ENCODE measurements around the gene ZNF8. TPM values are rescaled to one million over a fixed set of nuclear protein-coding genes. Genes with fewer than 3 reads are reported as not detected.
"Not testable (repeated sequence)": the region's sequence is repeated elsewhere in the genome, so short reads cannot be mapped to it uniquely, and the experiment has no call there.

Gene ZNF8
- 1 to 10 TPM; 3.5 to 4.1 TPM for total RNA-seq
- long read RNA-seq, full-length matches to known transcripts, result 1 of 1 reads
- long read RNA-seq, partial matches to known transcripts, result 0 of 1 reads
- long read RNA-seq, other reads (novel, unspliced or antisense), result 0 of 1 reads

DNA sequence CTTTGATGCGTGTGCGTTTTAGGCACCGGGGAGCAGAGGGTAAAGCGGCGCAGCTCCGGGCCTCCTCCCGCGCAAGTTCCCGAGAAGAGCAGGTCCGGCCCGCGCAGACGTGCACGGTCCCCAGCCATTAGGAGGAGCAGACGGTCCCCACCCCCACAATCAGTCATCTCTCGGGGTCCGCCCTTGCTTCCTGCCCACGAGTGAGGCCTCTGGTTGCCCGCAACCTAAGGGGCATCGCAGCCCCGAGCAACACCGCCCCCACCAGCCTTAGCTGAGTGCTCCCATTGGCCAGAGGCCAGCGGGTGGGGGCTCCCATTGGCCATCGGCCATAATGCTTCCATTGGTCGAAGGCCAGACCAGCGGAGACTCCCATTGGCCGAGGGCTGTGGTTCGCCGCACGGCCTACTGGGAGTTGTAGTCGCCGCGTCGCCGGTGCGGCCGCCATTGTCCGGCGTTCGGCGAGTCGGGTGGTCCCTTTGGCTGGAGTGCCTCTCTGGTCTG lies at the start of gene ZNF8:
Gene ZNF8 (plus strand): TSS at position 415 of the 501 bp plus-strand sequence. CDS start 127 bp downstream, outside the sequence.
- peak; percentile 98 for DNase-seq
- intact Hi-C loops (cut with DNase I, micrococcal nuclease), result no loop called here
- peak; percentile 95 for ATAC-seq

DNA sequence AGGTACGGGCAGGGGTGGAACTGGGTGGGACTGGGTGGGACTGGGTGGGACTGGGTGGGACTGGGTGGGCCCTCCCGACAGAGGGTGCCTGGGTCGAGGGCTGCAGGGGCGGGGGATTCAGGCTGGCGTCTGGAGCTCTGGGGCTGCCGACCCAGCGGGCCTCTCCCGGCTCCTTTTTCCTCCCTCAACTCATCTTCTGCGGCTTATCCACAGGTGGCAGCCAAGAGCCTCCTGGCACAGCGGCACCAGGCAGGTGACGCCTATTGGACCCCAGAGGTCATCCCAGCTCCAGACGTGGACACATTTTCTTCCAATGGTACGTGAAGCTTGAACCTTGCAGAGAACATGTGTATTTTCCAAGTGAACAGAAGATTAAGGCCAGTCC lies 49.5 kb upstream of the ZNF8 start:
- peak in 1 of 2 donors; percentile 14 for DNase-seq
- ATAC-seq, result peak; percentile 38
- intact Hi-C loops (cut with DNase I, micrococcal nuclease), result no loop called here

DNA sequence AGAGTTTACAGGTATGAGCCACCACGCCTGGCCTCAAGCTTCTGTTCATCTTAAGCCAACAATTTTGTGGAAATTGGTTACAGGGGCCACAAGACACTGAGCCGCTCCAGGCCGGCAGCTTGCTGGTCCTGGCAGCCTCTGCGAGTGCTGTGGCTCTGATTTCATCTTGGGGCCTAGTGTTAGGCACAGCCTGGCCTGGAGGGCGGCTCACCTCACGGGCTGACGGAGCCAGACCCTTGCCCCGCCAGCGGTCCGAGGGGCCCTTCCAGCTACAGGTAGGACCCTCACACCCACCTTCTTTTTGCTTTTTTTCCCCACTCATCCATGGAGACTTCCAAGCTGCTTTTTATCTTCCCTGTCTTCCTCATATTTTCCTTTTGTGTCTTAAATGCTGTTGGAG lies 41.4 kb upstream of the ZNF8 start:
- DNase-seq (no peak), ATAC-seq (no peak)
- intact Hi-C loops (cut with DNase I, micrococcal nuclease), result no loop called here

DNA sequence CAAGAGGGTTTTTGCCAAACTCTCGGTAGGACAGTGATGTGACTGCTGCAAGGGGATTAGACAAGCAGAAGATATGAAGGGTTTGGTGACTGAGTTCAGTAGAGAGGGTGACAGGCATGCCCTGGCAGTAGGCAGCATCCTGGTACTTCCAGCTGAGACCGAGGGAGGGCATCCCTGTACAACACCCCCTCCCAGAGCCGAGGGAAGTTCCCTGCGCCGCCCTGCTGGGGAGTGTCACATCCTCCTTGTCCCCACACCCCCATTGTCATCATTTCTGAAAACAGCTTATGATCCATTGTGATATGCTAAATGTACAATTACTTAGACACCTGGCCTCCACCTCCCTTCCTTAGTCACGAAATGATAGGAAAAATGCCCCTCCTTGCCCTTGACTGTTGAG lies 35.4 kb upstream of the ZNF8 start:
- intact Hi-C loops (cut with DNase I, micrococcal nuclease), result no loop called here
- ATAC-seq, result no peak

DNA sequence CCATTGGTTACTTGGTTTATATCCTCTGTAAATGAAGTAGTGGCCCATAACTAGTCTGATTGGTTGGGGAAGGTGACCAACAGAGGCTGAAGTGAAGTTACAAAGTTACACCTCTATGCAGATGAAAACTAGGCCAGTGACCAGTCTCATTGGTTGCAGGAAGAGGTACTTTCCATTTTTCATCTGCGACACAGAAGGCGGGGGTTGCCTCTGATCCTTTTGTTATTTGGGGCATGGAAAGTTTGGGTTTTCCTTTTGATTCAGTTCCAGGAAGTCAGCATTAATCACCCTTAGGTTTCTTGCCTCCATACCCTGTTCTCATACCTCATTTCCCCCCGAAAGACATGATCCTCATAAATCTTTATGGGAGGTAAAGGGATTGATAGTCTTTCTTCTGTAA lies 29.9 kb upstream of the ZNF8 start:
- no peak for DNase-seq
- intact Hi-C loops (cut with DNase I, micrococcal nuclease), result no loop called here
- no peak for ATAC-seq

More for the DNA sequence above, 35.4 kb upstream of the ZNF8 start:
- DNase-seq, result no peak

DNA sequence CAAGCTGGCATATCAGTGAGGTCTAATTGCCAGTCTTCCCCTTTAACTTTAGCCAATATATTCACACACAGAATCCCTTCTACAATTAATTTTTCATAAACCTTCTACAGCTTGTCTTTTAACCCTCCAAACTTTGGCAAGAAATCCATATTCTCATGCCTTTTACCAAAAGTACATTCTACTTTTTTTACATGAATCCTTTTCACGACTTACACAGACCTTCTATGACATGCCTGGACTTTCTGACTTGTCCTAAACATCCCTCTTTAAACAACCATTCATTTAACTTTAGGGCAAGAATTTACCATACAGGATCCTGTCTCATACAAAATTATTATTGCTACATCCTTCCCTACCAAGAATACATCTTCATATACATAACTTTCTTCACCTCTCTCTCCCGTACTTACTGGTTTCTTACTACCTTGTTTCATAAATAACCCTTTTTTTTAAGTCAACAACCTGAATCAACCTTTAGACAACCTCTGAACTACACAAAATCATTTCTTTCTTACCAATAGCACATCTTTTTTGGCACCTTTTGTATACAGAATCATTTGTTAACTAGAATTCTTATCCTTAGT lies 26.6 kb upstream of the ZNF8 start:
- no peak for ATAC-seq
- intact Hi-C loops (cut with DNase I, micrococcal nuclease), result no loop called here
- DNase-seq, result no peak

DNA sequence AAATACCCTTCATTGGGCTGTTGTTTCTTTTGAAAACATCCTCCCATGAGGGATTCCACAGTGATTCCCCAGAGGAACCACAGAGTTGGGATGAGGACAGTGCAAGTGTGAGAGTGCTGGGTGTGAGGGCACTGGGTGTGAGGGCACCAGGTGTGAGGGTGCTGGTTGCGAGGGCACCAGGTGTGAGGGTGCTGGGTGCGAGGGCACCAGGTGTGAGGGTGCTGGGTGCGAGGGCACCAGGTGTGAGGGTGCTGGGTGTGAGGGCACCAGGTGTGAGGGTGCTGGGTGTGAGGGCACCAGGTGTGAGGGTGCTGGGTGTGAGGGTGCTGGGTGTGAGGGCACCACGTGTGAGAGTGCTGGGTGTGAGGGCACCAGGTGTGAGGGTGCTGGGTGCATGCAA lies 20.5 kb upstream of the ZNF8 start:
- ATAC-seq; DNase-seq; intact Hi-C loops (cut with DNase I, micrococcal nuclease): not testable (repeated sequence)

DNA sequence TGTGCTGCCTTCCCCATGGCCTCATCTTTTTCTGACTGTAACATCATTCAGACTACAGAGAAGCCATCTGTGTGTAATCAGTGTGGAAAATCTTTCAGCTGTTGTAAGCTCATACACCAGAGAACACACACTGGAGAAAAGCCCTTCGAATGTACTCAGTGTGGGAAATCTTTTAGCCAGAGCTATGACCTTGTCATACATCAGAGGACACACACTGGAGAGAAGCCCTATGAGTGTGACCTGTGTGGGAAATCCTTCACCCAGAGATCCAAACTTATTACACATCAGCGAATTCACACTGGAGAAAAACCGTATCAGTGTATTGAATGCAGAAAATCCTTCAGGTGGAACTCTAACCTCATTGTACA lies 17.2 kb upstream of the ZNF8 start:
- intact Hi-C loops (cut with DNase I, micrococcal nuclease), result no loop called here
- no peak for ATAC-seq
- DNase-seq, result no peak

DNA sequence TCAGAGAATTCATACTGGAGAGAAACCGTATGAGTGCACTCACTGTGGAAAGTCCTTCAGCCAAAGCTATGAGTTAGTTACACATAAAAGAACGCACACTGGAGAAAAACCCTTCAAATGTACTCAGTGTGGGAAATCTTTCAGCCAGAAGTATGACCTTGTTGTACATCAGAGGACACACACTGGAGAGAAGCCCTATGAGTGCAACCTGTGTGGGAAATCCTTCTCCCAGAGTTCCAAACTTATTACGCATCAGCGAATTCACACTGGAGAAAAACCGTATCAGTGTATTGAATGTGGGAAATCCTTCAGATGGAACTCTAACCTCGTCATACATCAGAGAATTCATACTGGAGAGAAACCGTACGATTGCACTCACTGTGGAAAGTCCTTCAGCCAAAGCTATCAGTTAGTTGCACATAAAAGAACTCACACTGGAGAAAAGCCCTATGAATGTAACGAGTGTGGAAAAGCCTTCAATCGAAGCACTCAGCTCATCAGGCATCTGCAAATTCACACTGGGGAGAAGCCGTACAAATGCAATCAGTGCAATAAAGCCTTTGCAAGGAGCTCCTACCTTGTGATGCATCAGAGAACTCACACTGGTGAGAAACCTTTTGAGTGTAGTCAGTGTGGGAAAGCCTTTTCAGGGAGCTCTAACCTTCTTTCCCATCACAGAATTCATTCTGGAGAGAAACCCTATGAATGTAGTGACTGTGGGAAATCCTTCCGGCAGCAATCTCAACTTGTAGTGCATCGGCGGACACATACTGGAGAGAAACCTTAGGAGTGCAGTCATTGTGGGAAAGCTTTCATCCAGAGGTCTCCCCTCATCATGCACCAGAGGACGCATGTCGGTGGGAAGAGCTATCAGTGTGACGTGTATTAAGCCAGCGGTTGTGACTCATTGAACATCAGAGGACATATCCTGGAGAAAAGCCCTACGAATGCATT lies 16.5 kb upstream of the ZNF8 start:
- DNase-seq, result no peak
- no peak for ATAC-seq
- intact Hi-C loops (cut with DNase I, micrococcal nuclease), result no loop called here

DNA sequence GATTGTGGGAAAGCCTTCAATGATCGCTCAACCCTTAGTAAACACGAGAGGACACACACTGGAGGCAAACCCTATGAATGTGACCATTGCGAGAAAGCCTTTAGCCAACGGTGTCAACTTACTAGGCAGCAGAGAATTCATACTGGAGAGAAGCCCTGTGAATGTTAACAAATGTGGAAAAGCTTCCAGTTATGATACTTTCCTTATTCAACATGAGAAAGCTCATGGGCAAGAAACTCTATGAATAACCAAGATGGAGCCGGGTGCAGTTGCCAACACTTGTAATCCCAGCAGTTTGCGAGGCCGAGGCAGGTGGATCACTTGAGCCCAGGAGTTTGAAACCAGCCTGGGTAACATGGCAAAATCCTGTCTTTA lies 15.8 kb upstream of the ZNF8 start:
- intact Hi-C loops (cut with DNase I, micrococcal nuclease), result no loop called here
- DNase-seq (no peak), ATAC-seq (no peak)

DNA sequence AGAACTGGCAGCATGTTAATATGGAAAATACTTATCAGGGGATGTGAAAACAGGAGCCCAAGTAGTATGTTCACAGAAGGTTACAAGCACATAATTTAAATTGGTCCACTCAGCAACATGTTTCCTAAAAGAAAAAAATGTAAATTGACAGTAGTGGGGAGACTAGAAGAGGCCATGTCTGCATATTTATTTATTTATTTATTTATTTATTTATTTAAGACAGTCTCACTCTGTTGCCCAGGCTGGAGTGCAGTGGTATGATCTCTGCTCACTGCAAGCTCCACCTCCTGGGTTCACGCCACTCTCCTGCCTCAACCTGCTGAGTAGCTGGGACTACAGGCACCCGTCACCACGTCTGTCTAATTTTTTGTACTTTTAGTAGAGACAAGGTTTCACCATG lies 13.7 kb upstream of the ZNF8 start:
- intact Hi-C loops (cut with DNase I, micrococcal nuclease), result no loop called here
- DNase-seq (no peak), ATAC-seq (no peak)

DNA sequence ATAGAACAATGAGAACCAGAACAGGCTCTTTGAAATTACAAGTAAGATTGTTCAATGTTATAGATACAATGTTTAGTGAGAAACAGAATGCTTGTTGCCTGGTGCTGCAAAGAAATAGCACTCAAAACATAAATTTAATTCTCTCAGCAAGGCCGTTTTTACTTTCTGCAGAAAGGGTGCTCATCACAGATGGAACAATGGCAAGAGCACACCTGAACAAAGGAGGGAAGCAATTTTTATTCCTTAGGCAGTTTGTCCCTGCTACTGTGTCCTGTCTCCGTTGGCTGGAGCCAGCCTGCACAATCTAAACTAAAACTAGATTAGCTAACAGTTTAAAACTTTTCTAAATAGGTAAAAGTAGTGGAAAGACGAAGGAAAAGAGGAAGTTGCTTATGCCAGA lies 10.4 kb upstream of the ZNF8 start:
- intact Hi-C loops (cut with DNase I, micrococcal nuclease), result no loop called here
- DNase-seq, result no peak
- no peak for ATAC-seq

DNA sequence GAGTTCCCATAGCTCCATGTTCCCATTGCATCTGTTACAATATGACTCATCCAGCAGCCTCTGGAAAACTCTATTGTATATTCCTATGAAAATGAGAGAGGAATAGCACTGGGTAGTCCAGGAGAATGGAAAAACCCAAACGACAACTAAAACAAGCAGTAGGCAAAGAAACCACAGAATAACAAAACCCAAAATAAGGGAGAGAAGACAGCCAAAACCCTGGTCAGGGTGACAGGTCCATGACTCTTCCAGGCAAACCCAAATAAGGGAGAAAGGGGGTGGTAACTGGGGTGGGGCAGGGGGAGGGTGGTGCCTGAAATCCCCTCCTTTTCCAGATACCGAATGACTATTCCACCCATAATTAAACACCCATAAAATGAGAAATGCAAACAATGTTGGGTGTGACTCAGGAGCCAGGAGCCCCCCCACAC lies 4.0 kb upstream of the ZNF8 start:
- DNase-seq (peak in 1 of 2 donors; percentile 20), ATAC-seq (peak; percentile 38)
- intact Hi-C loops (cut with DNase I, micrococcal nuclease), result no loop called here

DNA sequence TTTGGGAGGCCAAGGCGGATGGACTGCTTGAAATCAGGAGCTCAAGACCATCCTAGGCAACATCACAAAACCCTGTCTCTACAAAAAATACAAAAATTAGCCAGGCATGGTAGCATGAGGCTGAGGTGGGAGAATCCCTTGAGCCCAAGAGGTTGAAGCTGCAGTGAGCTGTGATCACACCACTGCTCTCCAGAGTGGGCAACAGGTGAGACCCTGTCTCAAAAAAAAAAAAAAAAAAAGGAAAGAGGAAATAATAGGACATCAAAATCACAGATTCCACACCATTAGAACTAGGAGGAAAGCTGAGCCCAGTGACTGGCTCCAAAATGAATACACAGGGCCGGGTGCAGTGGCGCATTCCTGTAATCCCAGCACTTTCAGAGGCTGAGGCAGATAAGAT lies 3.2 kb upstream of the ZNF8 start:
- intact Hi-C loops (cut with DNase I, micrococcal nuclease), result no loop called here
- no peak for DNase-seq
- ATAC-seq, result no peak

DNA sequence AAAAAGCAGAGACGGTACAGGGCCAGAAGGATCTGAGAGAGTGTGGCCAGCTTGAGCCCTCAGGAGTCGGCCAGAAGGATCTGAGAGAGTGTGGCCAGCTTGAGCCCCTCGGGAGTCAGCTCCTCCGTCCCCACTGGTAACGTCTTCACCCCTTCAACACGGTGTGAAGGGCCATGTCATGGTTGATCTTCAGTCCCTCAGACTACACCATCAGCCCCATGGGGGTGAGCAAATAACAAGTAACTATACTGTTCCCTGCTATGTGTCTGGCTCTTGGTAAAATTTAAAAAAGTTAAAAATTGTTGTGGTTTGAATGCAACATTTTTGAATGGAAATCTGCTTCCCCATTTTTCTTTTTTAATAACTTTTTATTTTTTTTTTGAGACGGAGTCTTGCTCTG lies 1.6 kb upstream of the ZNF8 start:
- intact Hi-C loops (cut with DNase I, micrococcal nuclease), result no loop called here
- ATAC-seq, result no peak
- DNase-seq, result no peak

DNA sequence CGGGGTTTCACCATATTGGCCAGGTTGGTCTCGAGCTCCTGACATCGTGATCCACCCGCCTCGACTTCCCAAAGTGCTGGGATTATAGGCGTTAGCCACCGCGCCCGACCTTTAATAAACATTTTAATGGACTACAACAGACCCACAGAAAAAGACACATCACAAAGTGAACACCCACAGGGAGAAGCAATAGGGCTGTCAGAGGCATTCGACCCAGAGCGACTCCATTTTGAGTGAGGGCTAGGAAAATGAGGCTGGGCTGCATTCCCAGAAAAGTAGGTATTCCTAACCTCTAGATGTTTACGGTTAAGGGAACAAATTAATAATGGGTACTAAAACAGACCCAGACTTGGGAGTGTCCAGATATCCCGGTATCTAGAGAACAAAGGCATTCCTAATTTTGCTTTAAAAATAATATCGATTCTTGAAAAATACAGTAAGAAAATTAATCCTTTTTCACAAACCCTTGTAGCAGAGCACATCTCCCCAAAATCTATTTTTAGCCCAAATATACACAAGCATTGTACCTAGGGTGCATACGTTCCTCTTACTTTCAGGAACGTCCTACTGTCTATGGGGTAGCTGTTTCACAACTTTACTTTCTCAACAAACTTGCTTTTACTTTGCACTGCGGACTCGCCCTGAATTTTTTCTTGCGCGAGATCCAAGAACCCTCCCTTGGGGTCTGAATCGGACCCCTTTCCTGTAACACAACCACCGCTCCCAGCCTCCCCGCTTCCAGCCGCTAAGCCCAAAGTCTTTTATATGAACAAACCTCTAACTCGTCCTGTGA lies 811 bp upstream of the ZNF8 start:
- intact Hi-C loops (cut with DNase I, micrococcal nuclease), result no loop called here
- ATAC-seq, result peak; percentile 2
- DNase-seq, result no peak

DNA sequence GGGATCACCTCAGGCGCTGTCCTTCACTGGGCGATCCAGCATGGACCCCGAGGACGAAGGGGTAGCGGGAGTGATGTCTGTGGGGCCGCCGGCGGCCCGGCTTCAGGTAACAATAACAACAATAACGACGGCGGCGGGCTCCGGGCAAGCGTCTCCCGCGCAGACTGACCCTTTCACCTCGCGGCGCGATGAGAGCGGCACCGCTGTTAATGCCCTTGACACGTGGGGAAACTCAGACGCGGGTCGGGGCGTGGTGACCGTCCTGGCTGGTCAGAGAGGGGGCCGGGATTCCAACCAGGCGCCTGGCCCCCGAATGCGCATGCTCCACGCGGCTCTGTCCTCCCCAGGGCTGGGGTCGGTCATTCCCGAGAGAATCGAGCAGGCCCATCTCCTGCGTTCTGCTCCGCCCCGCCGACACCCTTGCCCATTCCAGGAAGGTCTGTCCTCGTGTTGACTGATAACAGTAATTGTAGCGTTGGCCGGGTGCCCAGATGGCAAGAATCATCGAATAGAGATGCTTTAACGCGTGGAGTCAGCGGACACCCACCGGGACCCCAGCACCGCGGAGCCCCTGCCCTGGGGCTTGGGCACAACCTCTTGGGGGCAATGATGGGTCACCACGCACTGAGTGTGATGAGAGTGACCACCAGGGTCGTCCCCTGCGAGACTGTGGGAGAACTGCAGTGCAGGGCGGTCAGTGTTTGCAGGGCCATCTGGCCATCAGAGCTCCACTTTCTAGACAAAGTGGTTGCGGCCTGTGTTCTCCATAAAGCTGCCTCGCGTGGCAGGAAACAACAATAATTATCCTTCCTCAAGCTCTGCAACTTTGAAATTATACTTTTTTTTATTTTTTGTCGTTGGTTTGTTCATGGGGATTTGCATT lies 528 bp downstream of the ZNF8 start:
- peak; percentile 50 for ATAC-seq
- intact Hi-C loops (cut with DNase I, micrococcal nuclease), result no loop called here
- peak; percentile 66 to 79 for DNase-seq

DNA sequence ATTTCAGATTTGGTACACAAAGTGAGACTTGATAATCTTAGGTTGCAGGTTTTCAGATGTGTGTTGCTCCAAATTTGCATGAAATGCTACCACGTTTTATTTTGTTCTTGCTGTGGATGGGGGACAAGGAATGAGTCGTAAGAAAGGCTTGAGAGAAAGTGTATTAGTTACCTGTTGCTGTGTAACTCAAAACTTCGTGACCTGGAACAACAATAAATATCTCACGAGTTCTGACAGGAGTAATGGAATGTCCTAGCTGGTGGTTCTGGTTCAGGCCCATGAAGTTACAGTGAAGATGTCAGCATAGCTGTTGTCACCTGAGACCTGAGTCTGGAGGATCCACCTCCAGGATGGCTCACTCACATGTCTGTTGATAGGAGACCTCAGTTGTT lies 1.2 kb downstream of the ZNF8 start:
- ATAC-seq, result no peak
- intact Hi-C loops (cut with DNase I, micrococcal nuclease), result no loop called here
- no peak for DNase-seq
